ENCODE results near the gene TSSK6. TPM values are rescaled to one million over a fixed set of nuclear protein-coding genes. Genes with fewer than 3 reads are reported as not detected.

TSSK6 gene
- total RNA-seq, 2 donors from 2014 or later: 2.1 to 2.6 TPM

- H3K36me3 ChIP-seq (replicated peaks in 1 of 2; ENCODE audit: insufficient read depth in 1 of 2, low read depth in 2 of 2): peaks cover 7 to 12% of the 10 kb centered on the region in 2 donors
Measured at GRCh38 chr19:19506592-19506991, 8.8 kb downstream of the TSSK6 start.

GRCh38 chr19:19505669-19506326 lies 9.6 kb downstream of the TSSK6 start:
- 92 to 93% methylated on average over 19 to 27 of the region's 27 CpGs for WGBS, 2 donors
- intact Hi-C loops (cut with DNase I): no loop called here
- H3K27me3 ChIP-seq: no peaks in the 10 kb centered on the region
- H3K9me3 ChIP-seq: no peaks in the 10 kb centered on the region
- DNase-seq: no peak
- no peak overlapping the region for H3K27ac ChIP-seq
- no peak overlapping the region for H3K4me3 ChIP-seq
- ATAC-seq: no peak
- H3K36me3 ChIP-seq (replicated peaks in 1 of 2; ENCODE audit: insufficient read depth in 1 of 2, low read depth in 2 of 2): peaks cover 11 to 13% of the 10 kb centered on the region in 2 donors
- no peak for TF ChIP-seq POLR2A (IDR thresholded peaks at IDR 0.05)
- TF ChIP-seq, protein P1, sequence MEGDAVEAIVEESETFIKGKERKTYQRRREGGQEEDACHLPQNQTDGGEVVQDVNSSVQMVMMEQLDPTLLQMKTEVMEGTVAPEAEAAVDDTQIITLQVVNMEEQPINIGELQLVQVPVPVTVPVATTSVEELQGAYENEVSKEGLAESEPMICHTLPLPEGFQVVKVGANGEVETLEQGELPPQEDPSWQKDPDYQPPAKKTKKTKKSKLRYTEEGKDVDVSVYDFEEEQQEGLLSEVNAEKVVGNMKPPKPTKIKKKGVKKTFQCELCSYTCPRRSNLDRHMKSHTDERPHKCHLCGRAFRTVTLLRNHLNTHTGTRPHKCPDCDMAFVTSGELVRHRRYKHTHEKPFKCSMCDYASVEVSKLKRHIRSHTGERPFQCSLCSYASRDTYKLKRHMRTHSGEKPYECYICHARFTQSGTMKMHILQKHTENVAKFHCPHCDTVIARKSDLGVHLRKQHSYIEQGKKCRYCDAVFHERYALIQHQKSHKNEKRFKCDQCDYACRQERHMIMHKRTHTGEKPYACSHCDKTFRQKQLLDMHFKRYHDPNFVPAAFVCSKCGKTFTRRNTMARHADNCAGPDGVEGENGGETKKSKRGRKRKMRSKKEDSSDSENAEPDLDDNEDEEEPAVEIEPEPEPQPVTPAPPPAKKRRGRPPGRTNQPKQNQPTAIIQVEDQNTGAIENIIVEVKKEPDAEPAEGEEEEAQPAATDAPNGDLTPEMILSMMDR (IDR thresholded peaks at IDR 0.05): no peak
- H3K4me1 ChIP-seq: no peaks in the 10 kb centered on the region

More at GRCh38 chr19:19506592-19506991, 8.8 kb downstream of the TSSK6 start:
- H3K4me1 ChIP-seq: no peaks in the 10 kb centered on the region
- no peak overlapping the region for H3K4me3 ChIP-seq
- ATAC-seq (no peak), DNase-seq (no peak)
- H3K9me3 ChIP-seq: no peaks in the 10 kb centered on the region
- no peaks in the 10 kb centered on the region for H3K27me3 ChIP-seq
- no peak overlapping the region for H3K27ac ChIP-seq
- intact Hi-C loops (cut with DNase I): no loop called here
- 89 to 95% methylated on average over 12 of the region's 12 CpGs for WGBS, 2 donors
- TF ChIP-seq POLR2A (IDR thresholded peaks at IDR 0.05): no peak
- TF ChIP-seq, protein P1 (IDR thresholded peaks at IDR 0.05): no peak

- DNase-seq: no peak
- Histone ChIP-seq H3K27ac (no peak overlapping the region), H3K4me1 (no peaks in the 10 kb centered on the region), H3K4me3 (no peak overlapping the region), H3K36me3 (replicated peaks in 1 of 2; ENCODE audit: insufficient read depth in 1 of 2, low read depth in 2 of 2) (peaks cover 11 to 13% of the 10 kb centered on the region in 2 donors), H3K27me3 (no peaks in the 10 kb centered on the region), H3K9me3 (no peaks in the 10 kb centered on the region)
- no peak for ATAC-seq
- 92 to 97% methylated on average over 14 to 23 of the region's 23 CpGs for WGBS, 2 donors
- intact Hi-C loops (cut with DNase I): no loop called here
- TF ChIP-seq, protein P1 (IDR thresholded peaks at IDR 0.05): no peak
- no peak for TF ChIP-seq POLR2A (IDR thresholded peaks at IDR 0.05)
Measured at GRCh38 chr19:19504754-19505668, 10.3 kb downstream of the TSSK6 start.

- ATAC-seq (no peak), DNase-seq (no peak)
- Histone ChIP-seq H3K27me3 (no peaks in the 10 kb centered on the region), H3K9me3 (no peaks in the 10 kb centered on the region), H3K36me3 (replicated peaks in 1 of 2; ENCODE audit: insufficient read depth in 1 of 2, low read depth in 2 of 2) (peaks cover 13 to 20% of the 10 kb centered on the region in 2 donors), H3K4me3 (no peak overlapping the region), H3K27ac (no peak overlapping the region), H3K4me1 (no peaks in the 10 kb centered on the region)
- intact Hi-C loops (cut with DNase I): no loop called here
- TF ChIP-seq, protein P1 (IDR thresholded peaks at IDR 0.05): no peak
- TF ChIP-seq POLR2A (IDR thresholded peaks at IDR 0.05): no peak
- 86 to 87% methylated on average over 18 of the region's 18 CpGs for WGBS, 2 donors
Measured at GRCh38 chr19:19502808-19503602, 12.3 kb downstream of the TSSK6 start.

Measured in body of pancreas (tissue), 4 donors.